GM12892 (cell line): ENCODE measurements around the gene CAMK2D.

Experiments used
- POLR2A ChIP-seq: IDR thresholded peaks from 2 replicates; pipeline ENCODE4 v1.6.1; 2011; ENCODE audit warnings: low read depth, low read length, control low read depth
- TAF1 ChIP-seq: IDR thresholded peaks from 2 replicates; pipeline ENCODE4 v1.6.1; 2011; ENCODE audit warnings: low read depth, mild to moderate bottlenecking, control low read depth, low read length, borderline replicate concordance

DNA sequence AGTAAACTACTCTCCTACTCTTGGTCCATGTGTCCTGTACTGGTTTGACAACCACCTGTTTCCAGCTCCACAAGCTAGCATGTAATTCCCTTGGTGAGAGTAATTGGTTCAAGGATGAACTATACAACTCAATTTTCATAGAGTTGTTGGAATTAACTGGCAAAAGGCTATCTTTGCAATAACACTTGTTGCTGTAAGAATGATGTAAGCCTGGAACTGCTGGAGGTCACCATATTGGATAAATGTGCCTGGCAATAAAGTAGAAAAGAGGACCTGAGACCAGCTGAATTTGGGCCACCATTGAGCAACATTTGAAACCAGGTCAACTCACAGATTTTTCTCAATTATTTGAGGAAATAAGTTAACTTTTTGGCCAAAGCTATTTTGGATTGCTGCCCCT lies 175.5 kb downstream of the CAMK2D start:
- TF ChIP-seq POLR2A (no peak), TAF1 (no peak)
